Loucy (cell line): ENCODE results near the gene CCDC149.

Experiments used
- H2AFZ ChIP-seq: fragments of 200-600 bp; sonication (generic); 2 replicates; pipeline ENCODE4 v1.6.0; 2016; ENCODE audit warnings: antibody characterized with exemption, mild to moderate bottlenecking, low read length, moderate library complexity
- H3F3A ChIP-seq: fragments of 200-600 bp; 2 replicates; pipeline ENCODE4 v1.6.0; 2016; ENCODE audit warnings: antibody characterized with exemption, low read depth, mild to moderate bottlenecking
- H3K27me3 ChIP-seq: fragments of 200-600 bp; sonication (generic); 2 replicates; pipeline ENCODE4 v1.6.1; 2014; ENCODE audit warnings: low read length, mild to moderate bottlenecking; ENCODE audit not compliant: insufficient read depth, poor library complexity, severe bottlenecking
- H3K36me3 ChIP-seq: fragments of 200-600 bp; sonication (generic); 2 replicates; pipeline ENCODE4 v1.6.1; 2016; ENCODE audit warnings: low read length; ENCODE audit not compliant: insufficient read depth
- H3K4me1 ChIP-seq: fragments of 200-600 bp; sonication (generic); 2 replicates; pipeline ENCODE4 v1.5.1; 2014; ENCODE audit warnings: low read length, mild to moderate bottlenecking; ENCODE audit not compliant: insufficient read depth, poor library complexity, severe bottlenecking
- H3K4me2 ChIP-seq: fragments of 200-600 bp; sonication (generic); 2 replicates; pipeline ENCODE4 v1.6.0; 2014; ENCODE audit warnings: antibody characterized with exemption, low read length, low read depth, mild to moderate bottlenecking; ENCODE audit not compliant: poor library complexity, severe bottlenecking
- H3K4me3 ChIP-seq: fragments of 200-600 bp; sonication (generic); 2 replicates; pipeline ENCODE4 v1.5.1; 2014; ENCODE audit warnings: low read length, mild to moderate bottlenecking, mixed read lengths; ENCODE audit not compliant: poor library complexity, severe bottlenecking
- H3K79me2 ChIP-seq: fragments of 200-600 bp; sonication (generic); 2 replicates; pipeline ENCODE4 v1.6.1; 2014; ENCODE audit warnings: low read length; ENCODE audit not compliant: insufficient read depth
- H3K9ac ChIP-seq: fragments of 200-600 bp; sonication (generic); 2 replicates; pipeline ENCODE4 v1.6.0; 2014; ENCODE audit warnings: mild to moderate bottlenecking, low read depth, low read length, moderate library complexity; ENCODE audit not compliant: poor library complexity, severe bottlenecking
- H3K9me2 ChIP-seq: fragments of 200-600 bp; sonication (generic); replicated peaks from 2 replicates; pipeline ENCODE4 v1.6.1; 2016; ENCODE audit warnings: low read depth, low read length, mixed read lengths
- H3K9me3 ChIP-seq: fragments of 200-600 bp; sonication (generic); 2 replicates; pipeline ENCODE4 v1.6.1; 2014; ENCODE audit warnings: mild to moderate bottlenecking, antibody characterized with exemption, low read length, low read depth; ENCODE audit not compliant: insufficient read depth
- H4K20me1 ChIP-seq: fragments of 200-600 bp; sonication (generic); 2 replicates; pipeline ENCODE4 v1.6.0; 2014; ENCODE audit warnings: antibody characterized with exemption, low read length, mild to moderate bottlenecking; ENCODE audit not compliant: insufficient read depth, poor library complexity, severe bottlenecking
- EZH2phosphoT487 ChIP-seq: fragments of 200-600 bp; IDR thresholded peaks from 2 replicates; pipeline ENCODE4 v1.6.1; 2018; ENCODE audit warnings: antibody characterized with exemption, mild to moderate bottlenecking, moderate library complexity, borderline replicate concordance
- TF ChIP-seq, protein P1 (sequence below): fragments of 200-600 bp; sonication (generic); conservative IDR thresholded peaks from 2 replicates; pipeline ENCODE4 v1.5.1; 2014; ENCODE audit warnings: mild to moderate bottlenecking, antibody characterized with exemption, low read length

CCDC149 gene

GRCh38 chr4:24775032-24775605 lies 137.7 kb downstream of the CCDC149 start:
- no peak overlapping the region for H2AFZ ChIP-seq
- H4K20me1 ChIP-seq, result no peaks in the 10 kb centered on the region
- TF ChIP-seq, protein P1, sequence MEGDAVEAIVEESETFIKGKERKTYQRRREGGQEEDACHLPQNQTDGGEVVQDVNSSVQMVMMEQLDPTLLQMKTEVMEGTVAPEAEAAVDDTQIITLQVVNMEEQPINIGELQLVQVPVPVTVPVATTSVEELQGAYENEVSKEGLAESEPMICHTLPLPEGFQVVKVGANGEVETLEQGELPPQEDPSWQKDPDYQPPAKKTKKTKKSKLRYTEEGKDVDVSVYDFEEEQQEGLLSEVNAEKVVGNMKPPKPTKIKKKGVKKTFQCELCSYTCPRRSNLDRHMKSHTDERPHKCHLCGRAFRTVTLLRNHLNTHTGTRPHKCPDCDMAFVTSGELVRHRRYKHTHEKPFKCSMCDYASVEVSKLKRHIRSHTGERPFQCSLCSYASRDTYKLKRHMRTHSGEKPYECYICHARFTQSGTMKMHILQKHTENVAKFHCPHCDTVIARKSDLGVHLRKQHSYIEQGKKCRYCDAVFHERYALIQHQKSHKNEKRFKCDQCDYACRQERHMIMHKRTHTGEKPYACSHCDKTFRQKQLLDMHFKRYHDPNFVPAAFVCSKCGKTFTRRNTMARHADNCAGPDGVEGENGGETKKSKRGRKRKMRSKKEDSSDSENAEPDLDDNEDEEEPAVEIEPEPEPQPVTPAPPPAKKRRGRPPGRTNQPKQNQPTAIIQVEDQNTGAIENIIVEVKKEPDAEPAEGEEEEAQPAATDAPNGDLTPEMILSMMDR, result no peak
- TF ChIP-seq EZH2phosphoT487, result no peak
- H3K4me1 ChIP-seq, result no peaks in the 10 kb centered on the region
- no peaks in the 10 kb centered on the region for H3K36me3 ChIP-seq
- H3K27me3 ChIP-seq, result no peaks in the 10 kb centered on the region
- no peaks in the 10 kb centered on the region for H3F3A ChIP-seq
- H3K9ac ChIP-seq, result no peak overlapping the region
- no peaks in the 10 kb centered on the region for H3K9me3 ChIP-seq
- H3K4me3 ChIP-seq, result no peak overlapping the region
- H3K9me2 ChIP-seq, result no peaks in the 10 kb centered on the region; the same call in 1 of the 2 replicates
- no peaks in the 10 kb centered on the region for H3K79me2 ChIP-seq
- no peak overlapping the region for H3K4me2 ChIP-seq

DNA sequence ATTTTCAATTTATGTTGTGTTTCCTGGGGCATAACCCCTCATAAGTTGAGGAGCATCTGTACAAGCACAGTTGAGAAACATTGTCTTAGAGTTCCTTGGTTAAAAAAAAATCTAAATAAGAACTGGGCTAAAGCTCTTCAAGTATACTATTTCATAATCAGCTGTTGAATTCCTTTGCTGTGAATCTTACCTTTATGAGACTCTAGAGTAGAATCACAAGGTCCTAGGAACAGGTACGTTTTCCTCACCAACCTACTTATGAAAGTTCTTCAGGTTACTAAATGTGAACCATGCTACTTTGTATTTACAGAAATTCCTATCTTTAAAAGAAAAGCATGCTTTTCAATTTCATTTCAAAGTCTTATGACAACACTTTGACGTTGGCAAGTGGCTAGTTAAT lies 138.4 kb downstream of the CCDC149 start:
- H3K9me2 ChIP-seq, result no peaks in the 10 kb centered on the region; the same call in 1 of the 2 replicates
- H3K9me3 ChIP-seq, result no peaks in the 10 kb centered on the region
- H3F3A ChIP-seq, result no peaks in the 10 kb centered on the region
- no peaks in the 10 kb centered on the region for H3K27me3 ChIP-seq
- no peak overlapping the region for H3K4me3 ChIP-seq
- H2AFZ ChIP-seq, result no peak overlapping the region
- H3K9ac ChIP-seq, result no peak overlapping the region
- no peaks in the 10 kb centered on the region for H4K20me1 ChIP-seq
- no peaks in the 10 kb centered on the region for H3K36me3 ChIP-seq
- no peaks in the 10 kb centered on the region for H3K79me2 ChIP-seq
- no peaks in the 10 kb centered on the region for H3K4me1 ChIP-seq
- H3K4me2 ChIP-seq, result no peak overlapping the region
- no peak for TF ChIP-seq EZH2phosphoT487
- TF ChIP-seq, protein P1, result no peak

GRCh38 chr4:24772952-24773351 lies 139.9 kb downstream of the CCDC149 start:
- Histone ChIP-seq H3K9me3 (no peaks in the 10 kb centered on the region), H3K4me3 (no peak overlapping the region), H3K4me2 (no peak overlapping the region), H3K27me3 (no peaks in the 10 kb centered on the region), H4K20me1 (no peaks in the 10 kb centered on the region), H2AFZ (no peak overlapping the region), H3K4me1 (no peaks in the 10 kb centered on the region), H3K9me2 (no peaks in the 10 kb centered on the region; the same call in 1 of the 2 replicates), H3K79me2 (no peaks in the 10 kb centered on the region), H3K9ac (no peak overlapping the region), H3F3A (no peaks in the 10 kb centered on the region), H3K36me3 (no peaks in the 10 kb centered on the region)
- TF ChIP-seq EZH2phosphoT487, result no peak
- TF ChIP-seq, protein P1, result no peak
